Naive thymus-derived CD4-positive, alpha-beta T cell (primary cell): Measurements from ENCODE around the gene ZNF584. TPM values are rescaled to one million over a fixed set of nuclear protein-coding genes. Genes with fewer than 3 reads are reported as not detected.

Experiments used
- ATAC-seq: fragments of 150-1000 bp; cut with Tn5 transposase; 2 replicates; pipeline ENCODE4 v1.10.0; 2021; ENCODE audit warnings: mild to moderate bottlenecking, moderate library complexity
- CTCF ChIA-PET: fragments of 350-600 bp; sonication (Branson Sonifier 250); formaldehyde crosslinking; loops from one replicate; lab custom pipeline; 2021; ENCODE audit warnings: antibody characterized with exemption; lab: Charles Lee
- POLR2A ChIA-PET: fragments of 350-600 bp; sonication (Branson Sonifier 250); formaldehyde crosslinking; loops from one replicate; lab custom pipeline; 2021; ENCODE audit warnings: antibody characterized with exemption, inconsistent platforms; lab: Charles Lee
- DNase-seq, 9 donors: peaks; one replicate each; pipeline versions ENCODE4 v3.0.0 to v3.0.0-alpha.2; 2020 to 2022; ENCODE audit warnings: mixed read lengths in 1 of 9
- H3K27ac ChIP-seq: one replicate; pipeline ENCODE4 v1.7.0; 2013; ENCODE audit warnings: mild to moderate bottlenecking, low read depth, low read length, moderate library complexity
- H3K27me3 ChIP-seq, 2 donors: one replicate each; pipeline ENCODE4 v1.7.0; 2013; ENCODE audit warnings: low read length in 2 of 2, mild to moderate bottlenecking in 2 of 2, moderate library complexity in 2 of 2; ENCODE audit not compliant: control insufficient read depth in 2 of 2, insufficient read depth in 2 of 2
- H3K36me3 ChIP-seq, 3 experiments: 1 replicate in 2 of 3; 2 replicates in 1 of 3; pipeline ENCODE4 v1.7.0; 2013; ENCODE audit warnings: low read length in 3 of 3, mild to moderate bottlenecking in 3 of 3, moderate library complexity in 1 of 3; ENCODE audit not compliant: insufficient read depth in 3 of 3, control insufficient read depth in 2 of 3
- H3K4me1 ChIP-seq, 2 donors: one replicate each; pipeline ENCODE4 v1.7.0; 2013; ENCODE audit warnings: low read length in 2 of 2, mild to moderate bottlenecking in 2 of 2, moderate library complexity in 1 of 2; ENCODE audit not compliant: control insufficient read depth in 2 of 2, insufficient read depth in 2 of 2
- H3K4me3 ChIP-seq: 2 replicates; pipeline ENCODE4 v1.7.0; 2013; ENCODE audit warnings: mild to moderate bottlenecking, low read length
- H3K9me3 ChIP-seq, 3 experiments: 1 replicate in 2 of 3; 2 replicates in 1 of 3; pipeline ENCODE4 v1.7.0; 2013; ENCODE audit warnings: low read length in 3 of 3; ENCODE audit not compliant: control insufficient read depth in 2 of 3
- H3K27ac Mint-ChIP-seq, 9 donors: one replicate each; pipeline ENCODE4 v1.8.0; 2020 to 2022; ENCODE audit warnings: mixed read lengths in 9 of 9, mild to moderate bottlenecking in 8 of 9, moderate library complexity in 5 of 9, inconsistent platforms in 2 of 9
- H3K27me3 Mint-ChIP-seq, 5 donors: one replicate each; pipeline ENCODE4 v1.8.0; 2021 to 2022; ENCODE audit warnings: mixed read lengths in 5 of 5, mild to moderate bottlenecking in 1 of 5
- H3K36me3 Mint-ChIP-seq, 5 donors: one replicate each; pipeline ENCODE4 v1.8.0; 2020 to 2022; ENCODE audit warnings: mixed read lengths in 5 of 5, mild to moderate bottlenecking in 3 of 5, inconsistent platforms in 1 of 5
- H3K4me1 Mint-ChIP-seq, 7 donors: one replicate each; pipeline ENCODE4 v1.8.0; 2020 to 2022; ENCODE audit warnings: mixed read lengths in 7 of 7, mild to moderate bottlenecking in 3 of 7, inconsistent platforms in 1 of 7
- H3K4me3 Mint-ChIP-seq, 10 donors: one replicate each; pipeline ENCODE4 v1.8.0; 2020 to 2022; ENCODE audit warnings: mild to moderate bottlenecking in 10 of 10, mixed read lengths in 10 of 10, moderate library complexity in 6 of 10, inconsistent platforms in 2 of 10
- H3K9me3 Mint-ChIP-seq, 11 donors: one replicate each; pipeline ENCODE4 v1.8.0; 2020 to 2022; ENCODE audit warnings: mixed read lengths in 11 of 11, mild to moderate bottlenecking in 4 of 11, inconsistent platforms in 1 of 11, moderate library complexity in 1 of 11
- intact Hi-C, 2 donors: fragments of 100-400 bp; cut with micrococcal nuclease; formaldehyde crosslinking; loops; one replicate each; pipeline ENCODE4 v1.15.1; 2023
- polyA plus RNA-seq, 2 donors: library from polyadenylated mRNA; unstranded; fragments of 300-500 nt; fragmentation: Illumina TruSeq; gene quantifications; one replicate each; pipeline ENCODE4 v1.2.3, GENCODE V29; 2021
- total RNA-seq, 6 experiments: library from RNA in 5 of 6; stranded (reverse) in 5 of 6; gene quantifications; 1 replicate in 5 of 6; 2 replicates in 1 of 6; pipeline ENCODE4 v1.2.3 and lab custom pipeline; 2021 to 2026

The ZNF584 gene
- total and polyA plus RNA-seq, 7 experiments from 2014 or later: 4.2 to 12.1 (median 7.0) TPM

GRCh38 chr19:58409010-58409790, 751 bp downstream of the ZNF584 start:
- Mint-ChIP-seq H3K27me3 (no peaks in the 10 kb centered on the region), H3K4me1 (peaks cover 5 to 45% (median 30%) of the 10 kb centered on the region in 7 donors), H3K36me3 (peaks cover 0 to 10% (median 4%) of the 10 kb centered on the region in 5 donors), H3K27ac (peak overlapping the region; percentile 7 to 93 (median 78)), H3K9me3 (no peaks in the 10 kb centered on the region), H3K4me3 (peak overlapping the region; percentile 82 to 98 (median 95))
- ChIA-PET POLR2A (interaction anchor here (0.7 to 1.4 kb wide), 15 partner anchors 9 to 1120 kb away, joined by 3 to 8 read pairs (median 4); partner anchors contain the start of genes RPS5, ZBTB45, ZNF132 and ZNF324B), CTCF (no interaction called here)
- H3K4me1 ChIP-seq: peaks cover 12 to 15% of the 10 kb centered on the region in 2 donors
- H3K36me3 ChIP-seq: peaks cover 0 to 5% (median 0%) of the 10 kb centered on the region in 3 experiments
- peak overlapping the region; percentile 96 for H3K4me3 ChIP-seq
- H3K9me3 ChIP-seq: no peaks in the 10 kb centered on the region
- ATAC-seq (no peak), DNase-seq (peak in 1 of 9 donors; percentile 37)
- peak overlapping the region; percentile 87 for H3K27ac ChIP-seq
- H3K27me3 ChIP-seq: no peaks in the 10 kb centered on the region
- intact Hi-C loops: loop anchor here (2.0 to 10.0 kb wide), 4 partner anchors 62 to 594 kb away; partner anchors contain the start of genes ZNF552 (in 1 of the 2) and ZNF8 (in 1 of the 2)

- DNase-seq (no peak), ATAC-seq (no peak)
- no peaks in the 10 kb centered on the region for H3K27me3 ChIP-seq
- peaks cover 5 to 26% (median 6%) of the 10 kb centered on the region in 3 experiments for H3K36me3 ChIP-seq
- H3K36me3 Mint-ChIP-seq: peaks cover 16 to 54% (median 47%) of the 10 kb centered on the region in 5 donors
- H3K4me3 ChIP-seq: no peak overlapping the region
- H3K4me1 ChIP-seq: no peaks in the 10 kb centered on the region
- intact Hi-C loops: no loop called here
- ChIA-PET CTCF (no interaction called here), POLR2A (interaction anchor here (0.6 to 1.4 kb wide), 2 partner anchors 35 to 49 kb away, joined by 3 to 4 read pairs; partner anchors contain the start of gene ZNF837)
- no peak overlapping the region for H3K4me3 Mint-ChIP-seq
- no peak overlapping the region for H3K27ac ChIP-seq
- peaks cover 0 to 23% (median 0%) of the 10 kb centered on the region in 11 donors for H3K9me3 Mint-ChIP-seq
- peaks cover 0 to 4% (median 0%) of the 10 kb centered on the region in 7 donors for H3K4me1 Mint-ChIP-seq
- no peaks in the 10 kb centered on the region for H3K27me3 Mint-ChIP-seq
- H3K27ac Mint-ChIP-seq: no peak overlapping the region
- no peaks in the 10 kb centered on the region for H3K9me3 ChIP-seq
These were observed 8.2 kb downstream of the ZNF584 start for GRCh38 chr19:58416604-58417003.

GRCh38 chr19:58417071-58417470, 8.6 kb downstream of the ZNF584 start:
- H3K27ac ChIP-seq: no peak overlapping the region
- H3K4me3 ChIP-seq: no peak overlapping the region
- Mint-ChIP-seq H3K27ac (no peak overlapping the region), H3K9me3 (peaks cover 0 to 25% (median 0%) of the 10 kb centered on the region in 11 donors), H3K36me3 (peaks cover 16 to 56% (median 48%) of the 10 kb centered on the region in 5 donors), H3K4me3 (no peak overlapping the region), H3K4me1 (peaks cover 0 to 4% (median 0%) of the 10 kb centered on the region in 7 donors), H3K27me3 (no peaks in the 10 kb centered on the region)
- intact Hi-C loops: no loop called here
- H3K36me3 ChIP-seq: peaks cover 5 to 26% (median 6%) of the 10 kb centered on the region in 3 experiments
- CTCF ChIA-PET: no interaction called here
- no peaks in the 10 kb centered on the region for H3K9me3 ChIP-seq
- DNase-seq (no peak), ATAC-seq (no peak)
- no peaks in the 10 kb centered on the region for H3K4me1 ChIP-seq
- no peaks in the 10 kb centered on the region for H3K27me3 ChIP-seq
- POLR2A ChIA-PET: no interaction called here

- H3K4me3 ChIP-seq: no peak overlapping the region
- Mint-ChIP-seq H3K4me1 (no peaks in the 10 kb centered on the region), H3K36me3 (peaks cover 0 to 40% (median 18%) of the 10 kb centered on the region in 5 donors), H3K27me3 (no peaks in the 10 kb centered on the region), H3K4me3 (no peak overlapping the region), H3K27ac (no peak overlapping the region), H3K9me3 (peaks cover 0 to 64% (median 53%) of the 10 kb centered on the region in 11 donors)
- H3K27ac ChIP-seq: no peak overlapping the region
- no peaks in the 10 kb centered on the region for H3K27me3 ChIP-seq
- no peaks in the 10 kb centered on the region for H3K4me1 ChIP-seq
- POLR2A ChIA-PET: no interaction called here
- DNase-seq (no peak), ATAC-seq (no peak)
- H3K9me3 ChIP-seq: peaks cover 13 to 56% (median 32%) of the 10 kb centered on the region in 3 experiments
- CTCF ChIA-PET: no interaction called here
- peaks cover 0 to 12% (median 0%) of the 10 kb centered on the region in 3 experiments for H3K36me3 ChIP-seq
- intact Hi-C loops: no loop called here
These were observed 20.2 kb downstream of the ZNF584 start for GRCh38 chr19:58428617-58429016.

DNA sequence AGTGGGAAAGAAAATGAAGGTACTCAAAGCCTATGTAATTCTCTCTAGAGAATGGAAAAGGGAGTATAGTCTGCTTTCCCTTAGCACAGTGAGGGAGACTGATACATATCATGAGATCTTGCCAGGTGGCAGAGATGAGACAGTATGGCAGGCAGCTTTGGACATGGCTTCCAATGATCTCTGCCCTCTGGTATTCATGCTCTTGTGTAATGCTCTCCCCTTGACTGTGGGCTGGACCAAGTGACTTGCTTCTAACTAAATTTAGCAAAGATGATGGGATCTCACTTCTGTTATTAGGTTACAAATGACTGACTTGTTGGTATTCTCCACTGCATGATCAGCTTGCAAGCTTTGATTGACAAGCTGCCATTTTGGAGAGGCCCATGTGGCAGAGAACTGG, 21.3 kb downstream of the ZNF584 start:
- Mint-ChIP-seq H3K4me3 (no peak overlapping the region), H3K27me3 (no peaks in the 10 kb centered on the region), H3K4me1 (no peaks in the 10 kb centered on the region), H3K27ac (no peak overlapping the region), H3K36me3 (peaks cover 8 to 50% (median 30%) of the 10 kb centered on the region in 5 donors), H3K9me3 (peaks cover 0 to 75% (median 62%) of the 10 kb centered on the region in 11 donors)
- ChIA-PET POLR2A (interaction anchor here (0.6 kb wide), 1 partner anchor 21 kb away, joined by 3 read pairs; no protein-coding TSS in a partner anchor), CTCF (interaction anchor here (0.7 kb wide), 1 partner anchor 541 kb away, joined by 4 read pairs; no protein-coding TSS in a partner anchor)
- ATAC-seq: no peak
- no peak for DNase-seq
- Histone ChIP-seq H3K36me3 (peaks cover 4 to 23% (median 5%) of the 10 kb centered on the region in 3 experiments), H3K27me3 (no peaks in the 10 kb centered on the region), H3K4me1 (no peaks in the 10 kb centered on the region), H3K4me3 (no peak overlapping the region), H3K9me3 (peaks cover 23 to 68% (median 43%) of the 10 kb centered on the region in 3 experiments), H3K27ac (no peak overlapping the region)
- intact Hi-C loops: no loop called here

DNA sequence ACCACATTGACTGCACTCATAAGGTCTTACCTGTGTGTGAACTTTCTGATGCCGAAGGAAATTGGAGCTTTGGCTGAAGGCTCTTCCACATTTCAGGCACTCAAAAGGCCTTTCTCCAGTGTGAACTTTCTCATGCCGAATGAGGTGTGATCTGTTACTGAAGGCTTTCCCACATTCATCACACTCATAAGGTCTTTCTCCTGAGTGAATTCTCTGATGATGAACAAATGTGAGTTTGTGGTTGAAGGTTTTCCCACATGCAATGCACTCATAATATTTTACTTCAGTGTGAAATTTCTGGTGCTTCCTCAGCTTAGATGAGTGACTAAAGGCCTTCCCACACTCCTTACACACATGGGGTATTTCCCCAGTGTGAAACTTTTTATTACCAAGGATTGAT, 25.8 kb downstream of the ZNF584 start:
- H3K4me1 Mint-ChIP-seq: peaks cover 6 to 16% (median 10%) of the 10 kb centered on the region in 7 donors
- H3K9me3 Mint-ChIP-seq: peaks cover 10 to 98% (median 84%) of the 10 kb centered on the region in 11 donors
- ATAC-seq (no peak), DNase-seq (no peak)
- CTCF ChIA-PET: no interaction called here
- Histone ChIP-seq H3K36me3 (peaks cover 20 to 54% (median 28%) of the 10 kb centered on the region in 3 experiments), H3K4me1 (peaks cover 3% of the 10 kb centered on the region in 2 donors), H3K9me3 (peaks cover 23 to 83% (median 54%) of the 10 kb centered on the region in 3 experiments), H3K4me3 (no peak overlapping the region), H3K27ac (no peak overlapping the region), H3K27me3 (no peaks in the 10 kb centered on the region)
- H3K27me3 Mint-ChIP-seq: no peaks in the 10 kb centered on the region
- peaks cover 21 to 83% (median 63%) of the 10 kb centered on the region in 5 donors for H3K36me3 Mint-ChIP-seq
- POLR2A ChIA-PET: interaction anchor here (0.7 to 1.2 kb wide), 3 partner anchors 20 to 893 kb away, joined by 3 to 4 read pairs (median 3); no protein-coding TSS in a partner anchor
- intact Hi-C loops: no loop called here
- no peak overlapping the region for H3K4me3 Mint-ChIP-seq
- H3K27ac Mint-ChIP-seq: no peak overlapping the region
